Stimulated activated CD4-positive, alpha-beta T cell treated with anti-CD3 and anti-CD28 coated beads, Interleukin-12 subunit alpha, Interleukin-12 subunit beta, amount 100 ng/mL, for 4 hours (primary cell): ENCODE results near the gene LY6G6D.

Experiments used
- DNase-seq: peaks from one replicate; pipeline ENCODE4 v3.0.0-alpha.2; 2020

The LY6G6D gene

GRCh38 chr6:31721351-31722020 lies 6.3 kb downstream of the LY6G6D start, which contains the start of gene LY6G6C:
Gene LY6G6C, minus strand, starts transcription at chr6:31721746. Its CDS starts 67 bp downstream, at chr6:31721679.
- DNase-seq: no peak

GRCh38 chr6:31722173-31722572 lies 7.0 kb downstream of the LY6G6D start:
- no peak for DNase-seq

- DNase-seq: no peak
Observed at GRCh38 chr6:31723245-31723979, 8.3 kb downstream of the LY6G6D start, which contains the start of gene MPIG6B. Gene MPIG6B, plus strand, starts transcription at chr6:31723373. Its CDS starts 11 bp downstream, at chr6:31723384.

DNA sequence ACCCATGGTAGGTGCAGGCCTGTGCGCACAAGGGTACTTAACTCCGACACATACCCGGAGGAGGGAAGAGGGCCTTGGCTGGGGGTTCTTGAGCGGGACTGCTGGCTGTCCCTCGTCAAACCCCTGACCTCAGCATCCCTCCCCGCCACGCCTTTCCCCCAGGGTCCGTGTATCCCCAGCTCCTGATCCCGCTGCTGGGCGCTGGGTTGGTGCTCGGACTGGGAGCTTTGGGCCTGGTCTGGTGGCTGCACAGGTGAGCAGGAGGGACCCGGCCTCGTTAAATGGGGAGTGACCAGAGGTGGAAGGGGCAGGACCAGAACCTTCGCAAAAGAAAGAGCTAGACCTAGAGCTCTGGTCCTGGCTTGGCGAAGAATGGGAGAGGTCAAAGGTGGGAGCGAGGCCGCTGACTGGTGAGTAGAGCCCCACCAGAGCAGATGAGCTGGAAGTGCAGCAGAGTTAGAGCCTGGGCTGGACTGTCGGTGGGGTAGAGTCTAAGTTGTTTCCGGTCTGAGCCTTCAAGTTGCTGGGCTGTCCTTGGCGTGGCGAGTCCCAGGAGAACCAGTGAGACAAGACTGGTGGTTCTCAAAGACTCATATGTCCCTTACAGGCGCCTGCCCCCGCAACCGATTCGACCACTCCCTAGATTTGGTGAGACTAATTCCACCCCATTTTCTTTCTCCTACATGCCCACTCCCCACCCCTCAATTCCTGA lies 9.0 kb downstream of the LY6G6D start:
- no peak for DNase-seq

DNA sequence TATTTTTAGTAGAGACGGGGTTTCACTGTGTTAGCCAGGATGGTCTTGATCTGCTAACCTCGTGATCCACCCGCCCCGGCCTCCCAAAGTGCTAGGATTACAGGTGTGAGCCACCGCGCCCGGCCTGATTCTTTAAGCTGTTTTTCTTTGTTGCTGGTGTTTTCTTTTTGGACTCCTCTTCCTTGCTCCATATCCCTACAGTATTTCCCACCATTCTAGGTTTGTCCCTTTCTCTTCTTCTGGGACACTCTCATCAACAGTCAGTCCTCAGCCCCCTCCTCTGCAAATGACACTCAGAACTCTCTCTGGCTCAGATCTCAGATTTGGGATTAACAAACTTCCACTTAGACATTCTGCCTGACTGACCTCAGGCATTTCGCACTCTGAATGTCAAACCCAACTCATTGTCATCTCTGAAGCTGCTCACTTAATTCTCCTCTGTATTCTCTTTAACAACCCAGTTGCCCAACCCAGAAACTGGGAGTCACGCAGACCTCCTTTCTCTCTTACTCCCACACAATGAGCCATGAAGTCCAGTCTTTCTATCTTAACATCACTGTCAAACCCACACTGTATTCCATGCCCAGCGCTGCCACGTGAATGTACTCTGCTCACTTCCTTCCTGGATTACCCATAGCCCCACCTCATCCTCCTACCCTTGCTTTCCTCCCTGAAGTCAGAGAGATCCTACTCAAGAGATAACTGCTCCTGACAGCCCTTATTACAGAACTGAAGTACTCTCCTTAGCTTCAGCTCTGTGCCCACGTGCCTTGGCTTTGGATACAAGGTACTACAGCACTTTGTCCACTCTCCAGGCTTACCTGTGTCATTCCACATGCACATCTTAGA lies 10.6 kb downstream of the LY6G6D start:
- DNase-seq: no peak

DNA sequence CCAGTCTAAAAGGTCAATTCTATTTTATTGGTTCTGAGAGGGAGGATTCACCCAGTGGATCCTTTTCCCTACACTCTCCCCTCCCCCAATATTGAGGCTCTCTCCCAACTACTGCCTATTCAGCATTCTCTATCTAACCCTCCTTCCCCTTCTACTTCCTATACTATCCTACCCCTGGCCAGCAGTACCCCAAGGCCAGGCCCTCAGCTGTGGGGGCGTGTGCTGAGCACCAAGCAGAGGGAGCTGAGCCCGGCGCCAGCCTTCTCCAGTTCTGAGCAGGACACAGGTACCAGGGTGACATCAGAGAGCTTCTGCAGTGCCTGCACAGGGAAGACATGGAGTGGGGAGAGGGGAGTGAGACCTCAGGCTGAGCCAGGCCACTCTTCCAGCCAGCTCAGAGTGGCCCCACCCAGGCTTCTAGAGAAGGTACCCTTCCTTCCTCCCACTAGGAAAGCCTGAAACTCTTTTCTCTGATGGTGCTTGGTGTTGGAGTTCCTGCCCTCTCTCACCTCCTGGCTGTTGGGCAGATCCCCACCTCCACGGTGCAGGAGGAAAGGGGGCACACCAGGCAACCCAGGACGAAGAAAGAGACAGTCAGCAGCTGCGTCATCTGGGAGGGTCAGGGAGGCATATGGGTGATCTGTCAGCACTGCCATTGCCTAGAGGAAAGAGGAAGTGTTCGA lies 12.0 kb downstream of the LY6G6D start:
- DNase-seq: no peak

DNA sequence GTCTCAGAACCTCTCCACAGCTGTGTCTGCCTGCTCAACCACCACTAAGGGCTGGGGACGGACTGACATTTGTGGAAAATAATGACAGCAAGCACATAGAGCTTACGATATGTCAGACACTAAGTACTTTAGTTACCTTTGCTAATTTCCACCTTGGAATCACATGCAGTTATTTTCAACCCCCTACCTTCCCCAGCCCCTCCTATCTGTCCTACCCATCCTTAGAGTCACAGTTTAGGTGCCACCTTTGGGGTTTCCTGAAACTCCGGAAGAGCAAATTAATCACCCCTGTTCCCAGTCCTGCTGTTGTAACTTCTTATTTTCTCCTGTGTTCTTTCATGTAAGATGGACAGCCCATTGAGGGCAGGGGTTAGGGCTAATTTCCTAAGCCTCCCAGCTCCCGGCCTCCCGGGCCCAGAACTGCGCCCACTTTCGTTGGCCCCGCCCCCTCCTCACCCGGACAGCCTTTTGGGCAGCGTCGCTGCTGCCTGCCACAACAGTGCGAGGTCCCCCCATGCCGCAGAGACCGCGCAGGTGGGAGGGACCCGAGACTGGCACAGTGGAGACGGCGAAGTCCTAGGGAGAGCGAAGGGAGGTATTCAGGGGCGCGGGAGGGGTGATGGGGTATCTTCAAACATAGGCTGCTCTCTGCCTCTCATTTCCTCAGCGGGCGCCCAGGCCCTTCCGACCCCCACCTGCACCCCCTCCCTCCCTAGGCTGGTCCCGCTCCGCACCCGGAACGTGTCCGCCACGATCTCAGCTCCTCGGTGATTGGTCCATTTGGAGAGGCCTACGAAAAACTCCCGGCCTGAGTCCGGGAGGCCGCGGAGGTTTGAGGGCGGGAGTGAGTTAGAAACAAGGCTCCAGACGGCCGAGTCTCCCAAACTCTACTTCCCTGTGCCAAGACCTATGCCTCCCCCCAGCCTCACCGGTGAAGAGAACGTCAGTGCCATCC lies 12.8 kb downstream of the LY6G6D start:
- no peak for DNase-seq

- no peak for DNase-seq
Observed at GRCh38 chr6:31728767-31729514, 13.8 kb downstream of the LY6G6D start, which contains the start of gene DDAH2. Gene DDAH2, minus strand, starts transcription at chr6:31729299. Its CDS starts 138 bp downstream, at chr6:31729161.

GRCh38 chr6:31729515-31729978 lies 14.4 kb downstream of the LY6G6D start:
- DNase-seq: peak; percentile 74

- peak; percentile 68 for DNase-seq
Observed at GRCh38 chr6:31729979-31730630, 15.0 kb downstream of the LY6G6D start.

GRCh38 chr6:31730631-31731086 lies 15.5 kb downstream of the LY6G6D start:
- no peak for DNase-seq

- DNase-seq: no peak
Observed at GRCh38 chr6:31732029-31732428, 16.9 kb downstream of the LY6G6D start.

- DNase-seq: no peak
Observed at GRCh38 chr6:31733734-31734133, 18.6 kb downstream of the LY6G6D start.

DNA sequence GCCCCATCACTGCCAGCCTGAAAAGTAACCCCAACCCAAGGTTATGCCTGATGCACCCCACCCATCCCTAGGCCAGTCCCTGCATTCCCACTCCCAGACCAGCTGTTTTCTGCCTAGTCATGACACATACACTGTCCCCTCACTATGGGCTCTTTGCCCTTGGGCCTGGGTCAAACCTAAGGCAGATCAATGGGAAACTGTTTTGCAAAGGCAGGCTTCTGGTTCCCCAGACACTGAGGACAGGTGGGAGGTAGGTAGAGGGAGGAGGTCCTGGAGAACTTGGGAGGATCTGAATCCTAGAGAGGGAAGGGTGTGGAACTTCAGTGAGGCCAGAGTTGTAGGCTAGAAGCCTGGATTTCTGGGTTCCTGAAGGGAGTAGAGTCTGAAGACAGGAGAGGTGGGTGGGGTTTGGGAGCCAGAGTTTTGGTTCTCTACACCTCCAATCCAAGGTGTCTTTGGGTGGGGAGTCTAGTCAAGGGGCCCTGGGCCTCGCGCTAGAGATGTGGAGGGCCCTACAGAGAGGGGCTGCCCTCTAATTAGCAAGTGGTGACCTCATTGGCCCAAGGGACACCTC lies 19.2 kb downstream of the LY6G6D start:
- DNase-seq: no peak

DNA sequence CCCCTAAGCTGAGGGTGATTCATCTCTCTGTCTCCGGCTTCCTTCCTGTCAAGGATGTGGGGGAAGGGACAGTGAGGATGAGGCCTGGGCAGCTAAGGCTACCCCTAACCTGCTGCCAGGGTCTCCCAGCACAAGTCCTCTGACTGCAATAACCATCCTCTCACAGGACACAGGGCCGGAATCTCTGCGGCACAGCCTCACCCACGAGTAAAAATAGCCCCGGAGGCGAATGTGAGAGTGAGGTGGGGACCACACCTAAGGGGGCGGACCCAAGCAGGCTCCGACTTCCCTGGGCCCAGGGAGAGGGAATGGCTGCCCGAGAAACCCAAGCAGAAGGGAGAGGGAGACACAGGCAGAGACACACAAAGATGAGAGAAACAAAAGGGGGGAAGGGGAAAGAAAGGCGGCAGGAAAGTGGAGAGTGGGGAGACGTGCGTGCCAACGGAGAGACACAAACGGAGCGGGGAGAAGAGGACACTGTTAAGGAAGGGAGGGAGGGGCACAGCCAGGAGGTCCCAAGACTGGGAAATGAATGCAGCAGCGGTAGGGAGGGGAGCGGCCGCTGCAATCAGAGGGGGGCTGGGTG lies 19.8 kb downstream of the LY6G6D start:
- peak; percentile 30 for DNase-seq

- DNase-seq: peak; percentile 78
Observed at GRCh38 chr6:31736021-31736767, 21.0 kb downstream of the LY6G6D start, which contains the start of gene CLIC1. Gene CLIC1, minus strand, starts transcription at chr6:31736530. Its CDS starts 230 bp downstream, at chr6:31736300.

GRCh38 chr6:31736768-31737314 lies 21.7 kb downstream of the LY6G6D start:
- DNase-seq: no peak
